ENCODE results near the gene KRT86.

Gene KRT86

DNA sequence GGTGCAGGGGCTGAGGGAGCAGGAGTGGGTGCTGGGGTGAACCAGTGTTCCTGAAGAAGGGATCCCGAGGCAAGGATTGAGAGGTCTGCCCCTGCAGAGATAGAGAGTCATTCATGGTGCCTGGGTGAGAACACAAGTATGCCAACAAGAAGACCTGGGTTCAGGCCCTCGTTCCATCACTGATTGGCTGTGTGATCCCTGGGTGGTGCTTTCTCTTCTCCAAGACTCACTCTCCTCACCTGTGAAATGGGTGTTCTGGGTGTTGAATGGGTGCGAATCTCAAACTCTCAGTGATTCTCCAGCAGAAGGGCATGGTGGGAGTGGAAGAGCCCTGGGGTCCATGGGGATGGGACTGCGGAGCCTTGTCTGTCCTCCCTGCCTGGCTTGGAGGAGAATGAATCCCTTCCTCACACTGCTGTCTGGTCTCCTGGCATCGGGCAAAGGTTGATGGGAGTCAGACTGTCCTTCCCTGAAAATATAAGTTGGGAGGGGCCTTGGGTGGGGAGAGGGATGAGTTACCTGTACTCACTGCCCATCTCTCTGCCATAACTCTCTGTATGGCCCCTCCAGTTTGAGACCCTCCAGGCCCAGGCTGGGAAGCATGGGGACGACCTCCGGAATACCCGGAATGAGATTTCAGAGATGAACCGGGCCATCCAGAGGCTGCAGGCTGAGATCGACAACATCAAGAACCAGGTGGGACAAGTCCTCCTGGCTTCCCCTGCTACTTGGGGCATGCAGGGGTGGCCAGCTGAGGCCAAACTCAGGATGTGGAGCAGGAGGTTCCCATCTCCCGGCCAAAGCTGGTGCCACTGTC is 31.8 kb upstream of the KRT86 start:
- TF ChIP-seq CREB1 (IDR thresholded peaks at IDR 0.05; ENCODE audit: low read depth) = no peak
- TF ChIP-seq, protein P1, sequence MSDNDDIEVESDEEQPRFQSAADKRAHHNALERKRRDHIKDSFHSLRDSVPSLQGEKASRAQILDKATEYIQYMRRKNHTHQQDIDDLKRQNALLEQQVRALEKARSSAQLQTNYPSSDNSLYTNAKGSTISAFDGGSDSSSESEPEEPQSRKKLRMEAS (IDR thresholded peaks at IDR 0.05) = no peak
- TF ChIP-seq CEBPB (IDR thresholded peaks at IDR 0.05) = no peak
- TF ChIP-seq TAF1 (IDR thresholded peaks at IDR 0.05; ENCODE audit: low read depth) = no peak
- no peak for TF ChIP-seq TEAD4 (IDR thresholded peaks at IDR 0.05)
- TF ChIP-seq, protein P2, sequence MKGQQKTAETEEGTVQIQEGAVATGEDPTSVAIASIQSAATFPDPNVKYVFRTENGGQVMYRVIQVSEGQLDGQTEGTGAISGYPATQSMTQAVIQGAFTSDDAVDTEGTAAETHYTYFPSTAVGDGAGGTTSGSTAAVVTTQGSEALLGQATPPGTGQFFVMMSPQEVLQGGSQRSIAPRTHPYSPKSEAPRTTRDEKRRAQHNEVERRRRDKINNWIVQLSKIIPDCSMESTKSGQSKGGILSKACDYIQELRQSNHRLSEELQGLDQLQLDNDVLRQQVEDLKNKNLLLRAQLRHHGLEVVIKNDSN (IDR thresholded peaks at IDR 0.05) = no peak
- no peak for TF ChIP-seq EP300 (IDR thresholded peaks at IDR 0.05; ENCODE audit: borderline replicate concordance)
- TF ChIP-seq, protein P3, sequence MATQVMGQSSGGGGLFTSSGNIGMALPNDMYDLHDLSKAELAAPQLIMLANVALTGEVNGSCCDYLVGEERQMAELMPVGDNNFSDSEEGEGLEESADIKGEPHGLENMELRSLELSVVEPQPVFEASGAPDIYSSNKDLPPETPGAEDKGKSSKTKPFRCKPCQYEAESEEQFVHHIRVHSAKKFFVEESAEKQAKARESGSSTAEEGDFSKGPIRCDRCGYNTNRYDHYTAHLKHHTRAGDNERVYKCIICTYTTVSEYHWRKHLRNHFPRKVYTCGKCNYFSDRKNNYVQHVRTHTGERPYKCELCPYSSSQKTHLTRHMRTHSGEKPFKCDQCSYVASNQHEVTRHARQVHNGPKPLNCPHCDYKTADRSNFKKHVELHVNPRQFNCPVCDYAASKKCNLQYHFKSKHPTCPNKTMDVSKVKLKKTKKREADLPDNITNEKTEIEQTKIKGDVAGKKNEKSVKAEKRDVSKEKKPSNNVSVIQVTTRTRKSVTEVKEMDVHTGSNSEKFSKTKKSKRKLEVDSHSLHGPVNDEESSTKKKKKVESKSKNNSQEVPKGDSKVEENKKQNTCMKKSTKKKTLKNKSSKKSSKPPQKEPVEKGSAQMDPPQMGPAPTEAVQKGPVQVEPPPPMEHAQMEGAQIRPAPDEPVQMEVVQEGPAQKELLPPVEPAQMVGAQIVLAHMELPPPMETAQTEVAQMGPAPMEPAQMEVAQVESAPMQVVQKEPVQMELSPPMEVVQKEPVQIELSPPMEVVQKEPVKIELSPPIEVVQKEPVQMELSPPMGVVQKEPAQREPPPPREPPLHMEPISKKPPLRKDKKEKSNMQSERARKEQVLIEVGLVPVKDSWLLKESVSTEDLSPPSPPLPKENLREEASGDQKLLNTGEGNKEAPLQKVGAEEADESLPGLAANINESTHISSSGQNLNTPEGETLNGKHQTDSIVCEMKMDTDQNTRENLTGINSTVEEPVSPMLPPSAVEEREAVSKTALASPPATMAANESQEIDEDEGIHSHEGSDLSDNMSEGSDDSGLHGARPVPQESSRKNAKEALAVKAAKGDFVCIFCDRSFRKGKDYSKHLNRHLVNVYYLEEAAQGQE (IDR thresholded peaks at IDR 0.05; ENCODE audit: low read depth) = no peak
- TF ChIP-seq RAD21 (IDR thresholded peaks at IDR 0.05; ENCODE audit: low read depth) = no peak
- no peak for TF ChIP-seq ZBTB7A (IDR thresholded peaks at IDR 0.05; ENCODE audit: low read depth)

DNA sequence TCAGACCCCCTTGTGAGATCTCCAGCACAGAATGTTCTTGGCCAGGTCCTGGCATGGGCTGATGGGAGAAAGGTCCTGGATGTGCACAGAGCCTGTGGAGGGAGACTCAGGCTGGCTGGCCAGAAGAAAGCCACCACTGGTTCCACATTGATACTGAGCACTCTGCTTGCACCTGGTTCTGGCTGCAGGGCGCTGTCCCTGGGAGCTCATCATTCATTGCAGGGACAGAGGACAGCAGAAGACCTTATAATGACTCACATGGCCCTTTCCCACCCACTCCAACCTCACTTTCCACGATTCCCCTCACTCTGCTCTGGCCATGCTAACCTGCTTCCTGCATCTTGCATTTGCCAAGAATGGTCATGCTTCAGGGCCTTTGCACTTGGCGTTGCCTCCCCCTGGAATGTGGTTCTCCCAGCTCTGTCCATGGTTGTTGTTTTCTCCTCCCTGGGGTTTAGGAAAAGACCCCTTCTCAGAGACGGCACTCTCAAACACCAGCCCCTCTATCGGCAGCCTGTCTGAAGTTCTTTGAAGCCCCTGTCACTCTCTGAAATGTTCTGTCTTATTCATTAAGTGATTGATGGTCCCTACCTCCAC is 31.1 kb upstream of the KRT86 start:
- peak; percentile 35 for TF ChIP-seq RAD21 (IDR thresholded peaks at IDR 0.05; ENCODE audit: low read depth)
- TF ChIP-seq TAF1 (IDR thresholded peaks at IDR 0.05; ENCODE audit: low read depth) = peak; percentile 63
- peak; percentile 99 for TF ChIP-seq NFIC (IDR thresholded peaks at IDR 0.05)
- TF ChIP-seq, protein P1 (IDR thresholded peaks at IDR 0.05) = peak; percentile 93
- peak; percentile 98 for TF ChIP-seq EP300 (IDR thresholded peaks at IDR 0.05; ENCODE audit: borderline replicate concordance)
- TF ChIP-seq, protein P3 (IDR thresholded peaks at IDR 0.05; ENCODE audit: low read depth) = peak; percentile 79
- peak; percentile 99 for TF ChIP-seq ZBTB7A (IDR thresholded peaks at IDR 0.05; ENCODE audit: low read depth)
- TF ChIP-seq CREB1 (IDR thresholded peaks at IDR 0.05; ENCODE audit: low read depth) = no peak
- TF ChIP-seq EGR1 (IDR thresholded peaks at IDR 0.05) = peak; percentile 50
- peak; percentile 93 for TF ChIP-seq TCF12 (IDR thresholded peaks at IDR 0.05; ENCODE audit: low read depth)
- TF ChIP-seq TEAD4 (IDR thresholded peaks at IDR 0.05) = peak; percentile 100
- TF ChIP-seq FOXM1 (IDR thresholded peaks at IDR 0.05; ENCODE audit: borderline replicate concordance, low read depth) = peak; percentile 88; the same call in 1 of the 2 replicates
- peak; percentile 79 for TF ChIP-seq YY1 (IDR thresholded peaks at IDR 0.05; ENCODE audit: low read depth)
- TF ChIP-seq CEBPB (IDR thresholded peaks at IDR 0.05) = peak; percentile 61; the same call in 1 of the 2 replicates
- TF ChIP-seq, protein P2 (IDR thresholded peaks at IDR 0.05) = peak; percentile 40

DNA sequence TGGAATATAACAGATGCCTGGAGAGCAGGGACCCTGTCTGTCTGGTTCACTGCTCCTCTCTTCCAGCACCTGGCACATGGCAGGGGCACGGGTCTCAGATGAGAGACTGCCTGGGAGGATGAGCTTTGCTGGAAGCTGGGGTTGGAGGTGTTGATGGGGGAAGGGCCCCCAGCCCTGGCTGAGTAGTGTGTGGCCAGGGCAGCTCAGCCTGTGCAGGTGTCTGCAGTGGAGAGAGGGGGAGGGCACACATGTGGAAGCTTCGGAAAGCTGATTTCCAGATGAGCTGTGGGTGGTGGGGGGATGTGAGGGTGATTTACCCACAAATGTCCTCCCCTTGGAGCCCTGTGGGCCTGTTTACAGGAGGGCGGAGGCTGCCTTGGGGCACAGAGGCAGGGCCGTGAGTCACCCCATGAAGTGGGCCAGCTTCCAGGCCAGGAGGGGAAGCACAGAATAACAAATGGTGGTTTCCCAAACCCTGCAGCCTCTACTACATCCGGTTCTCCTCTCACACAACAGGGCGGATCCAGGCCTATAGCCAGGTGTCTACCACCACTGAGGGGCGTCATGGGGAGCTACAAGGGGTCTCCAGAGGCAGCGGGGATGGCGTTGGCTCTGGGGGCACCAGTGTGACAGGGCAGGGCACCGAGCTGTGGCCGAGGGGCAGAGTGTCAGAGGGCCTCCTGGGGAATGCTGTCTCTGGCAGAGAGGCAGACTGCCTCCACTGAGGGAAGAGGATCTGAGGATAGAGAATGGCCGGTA is 30.4 kb upstream of the KRT86 start:
- no peak for TF ChIP-seq YY1 (IDR thresholded peaks at IDR 0.05; ENCODE audit: low read depth)
- TF ChIP-seq NFIC (IDR thresholded peaks at IDR 0.05) = peak; percentile 98
- TF ChIP-seq CREB1 (IDR thresholded peaks at IDR 0.05; ENCODE audit: low read depth) = no peak
- peak; percentile 62 for TF ChIP-seq EGR1 (IDR thresholded peaks at IDR 0.05)
- peak; percentile 64 for TF ChIP-seq CEBPB (IDR thresholded peaks at IDR 0.05)
- peak; percentile 97 for TF ChIP-seq TCF12 (IDR thresholded peaks at IDR 0.05; ENCODE audit: low read depth)
- peak; percentile 87 for TF ChIP-seq FOXM1 (IDR thresholded peaks at IDR 0.05; ENCODE audit: borderline replicate concordance, low read depth)
- TF ChIP-seq, protein P1 (IDR thresholded peaks at IDR 0.05) = peak; percentile 61
- peak; percentile 77 for TF ChIP-seq TEAD4 (IDR thresholded peaks at IDR 0.05)
- TF ChIP-seq, protein P3 (IDR thresholded peaks at IDR 0.05; ENCODE audit: low read depth) = peak; percentile 6; the same call in 1 of the 2 replicates
- TF ChIP-seq, protein P2 (IDR thresholded peaks at IDR 0.05) = no peak; the same call in 1 of the 2 replicates
- peak; percentile 97 for TF ChIP-seq ZBTB7A (IDR thresholded peaks at IDR 0.05; ENCODE audit: low read depth)
- peak; percentile 97 for TF ChIP-seq EP300 (IDR thresholded peaks at IDR 0.05; ENCODE audit: borderline replicate concordance)
- TF ChIP-seq RAD21 (IDR thresholded peaks at IDR 0.05; ENCODE audit: low read depth) = no peak; the same call in none of the 2 replicates
- TF ChIP-seq TAF1 (IDR thresholded peaks at IDR 0.05; ENCODE audit: low read depth) = peak; percentile 35
